Measurements from ENCODE around the gene CLN3.

DNA sequence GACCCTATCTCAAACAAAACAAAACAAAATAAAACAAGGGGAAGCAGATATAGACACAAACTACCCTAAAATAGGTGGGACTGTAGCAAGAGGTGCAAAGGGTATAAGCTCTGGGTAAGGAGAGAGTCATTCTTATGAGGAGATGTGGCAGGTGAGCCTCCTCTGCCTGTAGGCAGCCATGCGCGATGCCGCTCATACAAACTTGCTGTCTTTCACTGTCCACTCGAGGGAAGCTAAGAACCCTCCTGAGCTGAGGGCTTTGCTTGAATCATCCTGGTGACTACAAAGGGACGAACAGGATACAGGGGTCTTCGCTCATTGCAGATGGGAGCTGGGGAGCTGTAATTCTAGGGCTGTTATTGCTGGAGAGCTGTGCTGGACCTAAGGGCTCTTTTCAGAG is 29.6 kb upstream of the CLN3 start:
- TF ChIP-seq, protein P1, sequence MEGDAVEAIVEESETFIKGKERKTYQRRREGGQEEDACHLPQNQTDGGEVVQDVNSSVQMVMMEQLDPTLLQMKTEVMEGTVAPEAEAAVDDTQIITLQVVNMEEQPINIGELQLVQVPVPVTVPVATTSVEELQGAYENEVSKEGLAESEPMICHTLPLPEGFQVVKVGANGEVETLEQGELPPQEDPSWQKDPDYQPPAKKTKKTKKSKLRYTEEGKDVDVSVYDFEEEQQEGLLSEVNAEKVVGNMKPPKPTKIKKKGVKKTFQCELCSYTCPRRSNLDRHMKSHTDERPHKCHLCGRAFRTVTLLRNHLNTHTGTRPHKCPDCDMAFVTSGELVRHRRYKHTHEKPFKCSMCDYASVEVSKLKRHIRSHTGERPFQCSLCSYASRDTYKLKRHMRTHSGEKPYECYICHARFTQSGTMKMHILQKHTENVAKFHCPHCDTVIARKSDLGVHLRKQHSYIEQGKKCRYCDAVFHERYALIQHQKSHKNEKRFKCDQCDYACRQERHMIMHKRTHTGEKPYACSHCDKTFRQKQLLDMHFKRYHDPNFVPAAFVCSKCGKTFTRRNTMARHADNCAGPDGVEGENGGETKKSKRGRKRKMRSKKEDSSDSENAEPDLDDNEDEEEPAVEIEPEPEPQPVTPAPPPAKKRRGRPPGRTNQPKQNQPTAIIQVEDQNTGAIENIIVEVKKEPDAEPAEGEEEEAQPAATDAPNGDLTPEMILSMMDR (conservative IDR thresholded peaks at IDR 0.05) = no peak
- TF ChIP-seq ZFX (IDR thresholded peaks at IDR 0.05) = no peak

Data from C4-2B (cell line).